B cell (primary cell): ENCODE measurements around the gene PRR14L. TPM values are rescaled to one million over a fixed set of nuclear protein-coding genes. Genes with fewer than 3 reads are reported as not detected.
A peak's percentile ranks its signal among the peaks of the same experiment; 100 is the strongest.

Source experiments
- ATAC-seq: fragments of 200-7000 bp; cut with Tn5 transposase; one replicate; pipeline ENCODE4 v1.10.0; 2021; ENCODE audit warnings: low read depth, mild to moderate bottlenecking, moderate number of reproducible peaks, moderate library complexity
- CTCF ChIA-PET: fragments of 350-600 bp; sonication (Branson Sonifier 250); formaldehyde crosslinking; loops from one replicate; lab custom pipeline; 2021; ENCODE audit warnings: antibody characterized with exemption, inconsistent platforms; lab: Charles Lee
- POLR2A ChIA-PET: fragments of 350-600 bp; sonication (Branson Sonifier 250); formaldehyde crosslinking; loops from one replicate; lab custom pipeline; 2021; ENCODE audit warnings: antibody characterized with exemption; lab: Charles Lee
- DNase-seq: peaks from one replicate; pipeline ENCODE4 v3.0.0; 2013
- H2AFZ ChIP-seq: 2 replicates; pipeline ENCODE4 v1.6.1; 2012; ENCODE audit warnings: mild to moderate bottlenecking, low read depth, low read length; ENCODE audit not compliant: insufficient read depth, poor library complexity, severe bottlenecking
- H3K27ac ChIP-seq, 2 donors: 1 replicate in 1 of 2; 2 replicates in 1 of 2; pipeline ENCODE4 v1.5.1; 2012 to 2013; ENCODE audit warnings: low read length in 2 of 2, mild to moderate bottlenecking in 2 of 2, moderate library complexity in 1 of 2
- H3K27me3 ChIP-seq, 4 experiments: fragments of 200-600 bp in 1 of 4; sonication (generic) in 1 of 4; replicated peaks in 1 of 4; 1 replicate in 2 of 4; 2 replicates in 2 of 4; pipeline versions ENCODE4 v1.6.1 to v1.7.0; 2013 to 2016; ENCODE audit warnings: low read length in 3 of 4, mild to moderate bottlenecking in 2 of 4, mixed read lengths in 1 of 4, moderate library complexity in 1 of 4; ENCODE audit not compliant: insufficient read depth in 4 of 4, control insufficient read depth in 3 of 4; ENCODE audit errors: control extremely low read depth in 1 of 4
- H3K36me3 ChIP-seq, 2 experiments: replicated peaks in 1 of 2; 1 replicate in 1 of 2; 2 replicates in 1 of 2; pipeline versions ENCODE4 v1.6.1 to v1.7.1; 2013; ENCODE audit warnings: low read length in 1 of 2; ENCODE audit not compliant: insufficient read depth in 2 of 2, control insufficient read depth in 1 of 2; ENCODE audit errors: control extremely low read depth in 1 of 2, extremely low read depth in 1 of 2
- H3K4me1 ChIP-seq, 2 donors: fragments of 200-600 bp in 1 of 2; sonication (generic) in 1 of 2; 1 replicate in 1 of 2; 2 replicates in 1 of 2; pipeline versions ENCODE4 v1.5.1 to v1.6.1; 2013 to 2017; ENCODE audit warnings: low read length in 2 of 2; ENCODE audit not compliant: control insufficient read depth in 2 of 2, insufficient read depth in 2 of 2
- H3K4me2 ChIP-seq: replicated peaks from 2 replicates; pipeline ENCODE3; 2012; ENCODE audit warnings: mild to moderate bottlenecking, low read depth, low read length; ENCODE audit not compliant: poor library complexity, severe bottlenecking
- H3K4me3 ChIP-seq, 5 experiments: fragments of 200-600 bp in 1 of 5; sonication (generic) in 1 of 5; 1 replicate in 3 of 5; 2 replicates in 2 of 5; pipeline versions ENCODE4 v1.5.1 to v1.7.0; 2011 to 2016; ENCODE audit warnings: low read length in 4 of 5, mild to moderate bottlenecking in 4 of 5, low read depth in 2 of 5, control low read depth in 1 of 5, moderate library complexity in 1 of 5; ENCODE audit not compliant: insufficient read depth in 1 of 5; ENCODE audit errors: control extremely low read depth in 1 of 5, extremely low read depth in 1 of 5
- H3K79me2 ChIP-seq: fragments of 200-600 bp; sonication (generic); one replicate; pipeline ENCODE4 v1.6.0; 2016; ENCODE audit warnings: low read length; ENCODE audit not compliant: control insufficient read depth, insufficient read depth
- H3K9ac ChIP-seq: fragments of 200-600 bp; sonication (generic); 2 replicates; pipeline ENCODE4 v1.6.1; 2017; ENCODE audit warnings: mild to moderate bottlenecking, low read length, moderate library complexity
- H3K9me3 ChIP-seq, 3 donors: one replicate each; pipeline versions ENCODE4 v1.6.1 to v1.7.1; 2013; ENCODE audit warnings: low read length in 2 of 3; ENCODE audit not compliant: control insufficient read depth in 2 of 3, insufficient read depth in 1 of 3; ENCODE audit errors: control extremely low read depth in 1 of 3
- H4K20me1 ChIP-seq: 2 replicates; pipeline ENCODE4 v1.6.0; 2012; ENCODE audit warnings: mild to moderate bottlenecking, low read length; ENCODE audit not compliant: insufficient read depth, control insufficient read depth, poor library complexity, severe bottlenecking
- H3K27ac Mint-ChIP-seq: one replicate; pipeline ENCODE4 v1.8.0; 2021; ENCODE audit warnings: mixed read lengths
- H3K27me3 Mint-ChIP-seq: one replicate; pipeline ENCODE4 v1.8.0; 2021; ENCODE audit warnings: mixed read lengths
- H3K4me1 Mint-ChIP-seq: one replicate; pipeline ENCODE4 v1.8.0; 2021; ENCODE audit warnings: mixed read lengths
- H3K4me3 Mint-ChIP-seq: one replicate; pipeline ENCODE4 v1.8.0; 2021; ENCODE audit warnings: mixed read lengths
- H3K9me3 Mint-ChIP-seq: one replicate; pipeline ENCODE4 v1.8.0; 2022; ENCODE audit warnings: mixed read lengths; ENCODE audit not compliant: insufficient read depth
- CTCF ChIP-seq: fragments of 200-600 bp; IDR thresholded peaks from one replicate; pipeline ENCODE4 v1.8.0; 2022; ENCODE audit warnings: antibody characterized with exemption, mild to moderate bottlenecking
- EZH2 ChIP-seq: IDR thresholded peaks from 2 replicates; pipeline ENCODE4 v1.6.1; 2012; ENCODE audit warnings: borderline replicate concordance, low read depth, mild to moderate bottlenecking, moderate library complexity, low read length; ENCODE audit not compliant: insufficient read depth, poor library complexity, severe bottlenecking
- WGBS: methylation state at CpG from one replicate; pipeline ENCODE4 v1.1.5; 2013; ENCODE audit warnings: missing lambda C conversion rate; ENCODE audit not compliant: insufficient coverage; 5-methylcytosine and 5-hydroxymethylcytosine counted together
- intact Hi-C: fragments of 100-400 bp; cut with micrococcal nuclease; formaldehyde crosslinking; loops from one replicate; pipeline ENCODE4 v1.10.0; 2022
- polyA plus RNA-seq: library from polyadenylated mRNA; depleted of rRNA; stranded (reverse); fragments of >200 nt; gene quantifications from 2 replicates; pipeline ENCODE4 v1.2.3, GENCODE V29; 2012
- total RNA-seq, 2 donors: library from RNA; stranded (reverse); fragments of 120-200 nt in 1 of 2; gene quantifications; 1 replicate in 1 of 2; 2 replicates in 1 of 2; pipeline versions ENCODE4 v1.2.3 to v1.2.4, GENCODE V29; 2013 to 2022

PRR14L gene
- total and polyA plus RNA-seq, 2 donors (not counting 1 experiment from before 2014, with no cell fraction given), result 8.5 to 69.6 TPM

- peaks cover 0 to 28% of the 10 kb centered on the region in 2 experiments for H3K36me3 ChIP-seq
- Mint-ChIP-seq H3K4me1 (peaks cover 21% of the 10 kb centered on the region), H3K27ac (peak overlapping the region; percentile 15), H3K4me3 (no peak overlapping the region), H3K27me3 (no peaks in the 10 kb centered on the region), H3K9me3 (no peaks in the 10 kb centered on the region)
- no peak overlapping the region for H2AFZ ChIP-seq
- H3K9ac ChIP-seq, result no peak overlapping the region
- peaks cover 89% of the 10 kb centered on the region for H3K79me2 ChIP-seq
- intact Hi-C loops, result no loop called here
- no peaks in the 10 kb centered on the region for H3K27me3 ChIP-seq
- no peak for ATAC-seq
- no peak overlapping the region for H3K27ac ChIP-seq
- no CpG with 5 or more reads among the region's 2 CpGs for WGBS
- peaks cover 0 to under 1% of the 10 kb centered on the region in 2 donors for H3K4me1 ChIP-seq
- POLR2A ChIA-PET, result no interaction called here
- CTCF ChIA-PET, result no interaction called here
- H3K4me2 ChIP-seq, result no peak overlapping the region
- DNase-seq, result no peak
- H3K9me3 ChIP-seq, result no peaks in the 10 kb centered on the region
- peaks cover 51% of the 10 kb centered on the region for H4K20me1 ChIP-seq
- TF ChIP-seq CTCF (no peak), EZH2 (no peak)
- no peak overlapping the region for H3K4me3 ChIP-seq
Measured at GRCh38 chr22:31742682-31743081, 7.2 kb downstream of the PRR14L start.

- POLR2A ChIA-PET, result no interaction called here
- no peaks in the 10 kb centered on the region for H3K27me3 ChIP-seq
Measured at GRCh38 chr22:31742115-31742514, 7.8 kb downstream of the PRR14L start.

More at GRCh38 chr22:31742115-31742514, 7.8 kb downstream of the PRR14L start:
- H3K9ac ChIP-seq, result no peak overlapping the region
- intact Hi-C loops, result no loop called here
- H3K4me3 Mint-ChIP-seq, result no peak overlapping the region
- no peak overlapping the region for H2AFZ ChIP-seq
- no peaks in the 10 kb centered on the region for H3K4me1 ChIP-seq
- no peak overlapping the region for H3K27ac Mint-ChIP-seq
- no peaks in the 10 kb centered on the region for H3K27me3 Mint-ChIP-seq
- no peaks in the 10 kb centered on the region for H3K9me3 Mint-ChIP-seq
- H3K4me1 Mint-ChIP-seq, result peaks cover 17% of the 10 kb centered on the region
- ATAC-seq (no peak), DNase-seq (no peak)
- peaks cover 89% of the 10 kb centered on the region for H3K79me2 ChIP-seq
- H3K27ac ChIP-seq, result peak overlapping the region in 1 of 2 donors; percentile 26
- H4K20me1 ChIP-seq, result peaks cover 52% of the 10 kb centered on the region
- no peak overlapping the region for H3K4me2 ChIP-seq
- H3K4me3 ChIP-seq, result no peak overlapping the region
- CTCF ChIA-PET, result no interaction called here
- TF ChIP-seq EZH2, result no peak
- TF ChIP-seq CTCF, result no peak
- no CpG with 5 or more reads among the region's 3 CpGs for WGBS
- no peaks in the 10 kb centered on the region for H3K9me3 ChIP-seq
- peaks cover 0 to 31% of the 10 kb centered on the region in 2 experiments for H3K36me3 ChIP-seq
